Left colon (tissue), 2 donors: ENCODE measurements around the gene RAB4A. TPM values are rescaled to one million over a fixed set of nuclear protein-coding genes. Genes with fewer than 3 reads are reported as not detected.

Experiments
- ATAC-seq: fragments of 200-7000 bp; cut with Tn5 transposase; one replicate; pipeline ENCODE4 v1.9.1; 2020; ENCODE audit warnings: mild to moderate bottlenecking, moderate library complexity
- DNase-seq, 2 donors: peaks; one replicate each; pipeline ENCODE4 v3.0.0-alpha.2; 2020
- intact Hi-C, 2 donors: fragments of 100-400 bp; cut with DNase I in 1 of 2; cut with micrococcal nuclease in 1 of 2; formaldehyde crosslinking; loops; one replicate each; pipeline versions ENCODE4 v1.11.2 to v1.14.0; 2022; cut with DNase I, micrococcal nuclease
- total RNA-seq, 2 donors: library from RNA; stranded (reverse); fragmentation: NEBNext Ultra II Directional; extraction: Animal tissue kit (Norgen Biotek cat#: 25700); gene quantifications; one replicate each; pipeline ENCODE4 v1.2.1, GENCODE V29; 2021
- donor health status: DM: no; HTN: no; CAD: no.
- donor health status: DM: yes; HTN: yes; CAD: no.

The RAB4A gene
- total RNA-seq, 2 donors from 2014 or later, result 91.1 to 95.7 TPM

GRCh38 chr1:229344139-229344538 is 73.2 kb downstream of the RAB4A start:
- ATAC-seq (no peak), DNase-seq (no peak)
- intact Hi-C loops, result no loop called here

- no peak for ATAC-seq
- intact Hi-C loops, result no loop called here
- DNase-seq, result no peak
Observed at GRCh38 chr1:229344937-229345684, 74.2 kb downstream of the RAB4A start.

- no peak for DNase-seq
- intact Hi-C loops, result no loop called here
- no peak for ATAC-seq
Observed at GRCh38 chr1:229347528-229347927, 76.6 kb downstream of the RAB4A start.

GRCh38 chr1:229349463-229350385 is 78.8 kb downstream of the RAB4A start:
- intact Hi-C loops, result no loop called here
- ATAC-seq, result no peak

GRCh38 chr1:229352975-229353374 is 82.1 kb downstream of the RAB4A start:
- no peak for DNase-seq
- no peak for ATAC-seq
- intact Hi-C loops, result no loop called here

More at GRCh38 chr1:229349463-229350385, 78.8 kb downstream of the RAB4A start:
- no peak for DNase-seq

GRCh38 chr1:229354226-229354625 is 83.3 kb downstream of the RAB4A start:
- intact Hi-C loops, result no loop called here
- no peak for ATAC-seq
- DNase-seq, result no peak

Other genes starting within 250 kb of the RAB4A start
- gene CCSAP, start 71.9 kb downstream of the RAB4A start, total RNA-seq, result 1 to 10 TPM; 2.1 to 2.7 TPM
- not detected for gene ACTA1, start 163.0 kb downstream of the RAB4A start, total RNA-seq
- 10 to 100 TPM; 18.5 to 23.0 TPM for gene NUP133, start 237.2 kb downstream of the RAB4A start, total RNA-seq